ENCODE results near the gene SRGAP2C. TPM values are rescaled to one million over a fixed set of nuclear protein-coding genes. Genes with fewer than 3 reads are reported as not detected.
"Not testable (repeated sequence)": the region's sequence is repeated elsewhere in the genome, so short reads cannot be mapped to it uniquely, and the experiment has no call there.

SRGAP2C gene
- total RNA-seq, 2 experiments from 2014 or later: 10.9 to 11.3 TPM

DNA sequence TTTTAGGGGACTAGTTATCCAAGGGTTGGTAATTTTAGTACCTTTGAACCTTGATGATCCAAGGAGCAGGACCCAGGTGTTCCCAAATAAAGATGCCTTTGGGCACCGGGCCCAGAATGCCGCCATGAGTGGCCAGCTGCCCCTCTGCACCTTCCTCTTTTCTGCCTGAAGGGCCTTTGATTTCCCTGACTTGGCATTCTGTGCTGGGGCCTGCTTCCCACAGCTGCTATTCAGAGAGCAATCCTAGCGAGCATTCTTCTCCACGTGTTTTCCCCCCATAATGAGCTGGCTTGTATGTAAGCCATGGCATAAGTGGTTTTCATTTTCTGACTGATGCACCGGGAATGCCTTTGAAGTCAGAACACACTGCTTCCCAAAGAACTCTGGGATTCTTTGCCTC lies 184.1 kb downstream of the SRGAP2C start:
- H3K36me3 Mint-ChIP-seq (ENCODE audit: low read depth); H3K36me3 ChIP-seq (ENCODE audit: insufficient read depth, low read length); H3K27ac Mint-ChIP-seq; H3K27me3 ChIP-seq (ENCODE audit: control insufficient read depth in 1 of 2, insufficient read depth in 2 of 2, low read length in 2 of 2); POLR2A ChIA-PET; ATAC-seq (ENCODE audit: poor library complexity); intact Hi-C loops (cut with DNase I, micrococcal nuclease); CTCF ChIA-PET; H3K27ac ChIP-seq (ENCODE audit: low read depth in 1 of 2, low read length in 2 of 2); H3K4me3 Mint-ChIP-seq; DNase-seq; H3K4me1 ChIP-seq (ENCODE audit: insufficient read depth, low read length); H3K9me3 ChIP-seq (ENCODE audit: control insufficient read depth in 1 of 2, insufficient read depth in 1 of 2, low read length in 2 of 2); H3K27me3 Mint-ChIP-seq; H3K9me3 Mint-ChIP-seq; H3K4me1 Mint-ChIP-seq (ENCODE audit: low read depth); H3K4me3 ChIP-seq (ENCODE audit: low read length): not testable (repeated sequence)

GRCh38 chr1:121369959-121370358 lies 185.2 kb downstream of the SRGAP2C start:
- intact Hi-C loops (cut with DNase I, micrococcal nuclease); H3K9me3 Mint-ChIP-seq; H3K4me3 ChIP-seq (ENCODE audit: low read length); H3K4me1 Mint-ChIP-seq (ENCODE audit: low read depth); H3K36me3 Mint-ChIP-seq (ENCODE audit: low read depth); DNase-seq; H3K27me3 ChIP-seq (ENCODE audit: control insufficient read depth in 1 of 2, insufficient read depth in 2 of 2, low read length in 2 of 2); H3K9me3 ChIP-seq (ENCODE audit: control insufficient read depth in 1 of 2, insufficient read depth in 1 of 2, low read length in 2 of 2); POLR2A ChIA-PET; H3K27ac Mint-ChIP-seq; H3K27ac ChIP-seq (ENCODE audit: low read depth in 1 of 2, low read length in 2 of 2); H3K36me3 ChIP-seq (ENCODE audit: insufficient read depth, low read length); H3K4me1 ChIP-seq (ENCODE audit: insufficient read depth, low read length); CTCF ChIA-PET; H3K27me3 Mint-ChIP-seq; H3K4me3 Mint-ChIP-seq; ATAC-seq (ENCODE audit: poor library complexity): not testable (repeated sequence)

DNA sequence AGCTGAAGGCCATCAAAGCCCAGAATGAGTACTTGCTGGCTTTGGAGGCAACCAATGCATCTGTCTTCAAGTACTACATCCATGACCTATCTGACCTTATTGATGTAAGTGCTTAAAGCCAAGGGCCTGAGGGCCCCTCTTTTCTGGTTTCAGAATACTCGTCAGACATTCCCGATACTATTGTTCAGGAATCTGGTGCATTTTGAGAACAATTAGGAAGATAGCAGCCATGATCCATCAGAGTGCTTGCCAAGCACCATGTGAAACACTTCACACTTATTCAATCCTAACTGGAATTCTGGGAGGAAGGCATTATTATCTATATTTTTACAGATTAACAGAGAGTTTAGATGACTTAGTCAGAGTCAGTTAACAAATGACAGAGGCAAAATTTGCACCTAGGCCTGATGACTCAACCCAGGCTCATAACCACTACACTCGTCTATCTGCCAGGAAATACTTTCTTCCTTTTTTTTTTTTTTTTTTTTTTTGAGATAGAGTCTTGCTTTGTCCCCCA lies 190.1 kb downstream of the SRGAP2C start:
- H3K9me3 Mint-ChIP-seq; H3K4me3 Mint-ChIP-seq; POLR2A ChIA-PET; H3K9me3 ChIP-seq (ENCODE audit: control insufficient read depth in 1 of 2, insufficient read depth in 1 of 2, low read length in 2 of 2); H3K4me1 Mint-ChIP-seq (ENCODE audit: low read depth); H3K36me3 Mint-ChIP-seq (ENCODE audit: low read depth); H3K27ac ChIP-seq (ENCODE audit: low read depth in 1 of 2, low read length in 2 of 2); CTCF ChIA-PET; H3K27me3 Mint-ChIP-seq; H3K4me1 ChIP-seq (ENCODE audit: insufficient read depth, low read length); H3K27me3 ChIP-seq (ENCODE audit: control insufficient read depth in 1 of 2, insufficient read depth in 2 of 2, low read length in 2 of 2); intact Hi-C loops (cut with DNase I, micrococcal nuclease); H3K27ac Mint-ChIP-seq; H3K36me3 ChIP-seq (ENCODE audit: insufficient read depth, low read length); ATAC-seq (ENCODE audit: poor library complexity); H3K4me3 ChIP-seq (ENCODE audit: low read length); DNase-seq: not testable (repeated sequence)

DNA sequence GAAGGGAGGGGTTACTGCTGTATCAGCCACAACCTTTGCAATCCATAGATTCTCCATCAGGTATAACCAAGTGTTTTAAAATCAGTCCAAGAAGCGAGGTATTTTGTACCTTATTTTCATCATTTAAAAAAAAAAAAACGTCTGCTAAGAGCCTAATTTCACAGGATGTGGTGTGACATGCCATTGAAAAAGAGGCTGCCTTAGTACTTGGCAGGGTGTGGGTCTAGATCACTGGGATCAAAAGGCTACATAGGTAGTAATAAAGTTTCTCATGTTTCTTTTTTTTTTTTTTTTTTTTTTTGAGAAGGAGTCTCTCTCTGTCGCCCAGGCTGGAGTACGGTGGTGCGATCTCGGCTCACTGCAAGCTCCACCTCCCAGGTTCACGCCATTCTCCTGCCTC lies 192.2 kb downstream of the SRGAP2C start:
- H3K4me3 Mint-ChIP-seq; DNase-seq; H3K27ac ChIP-seq (ENCODE audit: low read depth in 1 of 2, low read length in 2 of 2); H3K27me3 ChIP-seq (ENCODE audit: control insufficient read depth in 1 of 2, insufficient read depth in 2 of 2, low read length in 2 of 2); H3K4me1 ChIP-seq (ENCODE audit: insufficient read depth, low read length); H3K4me1 Mint-ChIP-seq (ENCODE audit: low read depth); H3K9me3 ChIP-seq (ENCODE audit: control insufficient read depth in 1 of 2, insufficient read depth in 1 of 2, low read length in 2 of 2); H3K27ac Mint-ChIP-seq; H3K36me3 ChIP-seq (ENCODE audit: insufficient read depth, low read length); H3K9me3 Mint-ChIP-seq; H3K4me3 ChIP-seq (ENCODE audit: low read length); intact Hi-C loops (cut with DNase I, micrococcal nuclease); POLR2A ChIA-PET; H3K36me3 Mint-ChIP-seq (ENCODE audit: low read depth); H3K27me3 Mint-ChIP-seq; CTCF ChIA-PET: not testable (repeated sequence)
- peak; percentile 97 for ATAC-seq (ENCODE audit: poor library complexity)

DNA sequence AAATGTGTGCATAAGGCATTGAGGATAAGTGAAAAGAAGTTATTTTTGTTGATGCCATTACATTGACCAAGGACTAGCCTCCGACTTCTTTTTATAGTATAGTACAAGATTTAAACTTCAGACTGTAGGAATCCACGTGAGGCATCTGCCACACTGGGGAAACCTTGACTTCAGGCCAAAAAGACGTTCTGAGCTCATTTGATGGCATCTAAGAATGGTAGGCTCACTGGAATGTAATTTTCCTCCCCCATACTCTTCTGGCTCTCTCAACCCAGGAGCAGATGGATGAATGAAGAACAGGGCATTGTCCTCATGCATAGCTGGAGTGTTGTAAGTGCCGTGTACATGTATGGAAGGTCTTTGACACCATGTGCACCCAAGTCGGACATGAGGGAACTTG lies 194.0 kb downstream of the SRGAP2C start:
- CTCF ChIA-PET, POLR2A ChIA-PET: not testable (repeated sequence)

DNA sequence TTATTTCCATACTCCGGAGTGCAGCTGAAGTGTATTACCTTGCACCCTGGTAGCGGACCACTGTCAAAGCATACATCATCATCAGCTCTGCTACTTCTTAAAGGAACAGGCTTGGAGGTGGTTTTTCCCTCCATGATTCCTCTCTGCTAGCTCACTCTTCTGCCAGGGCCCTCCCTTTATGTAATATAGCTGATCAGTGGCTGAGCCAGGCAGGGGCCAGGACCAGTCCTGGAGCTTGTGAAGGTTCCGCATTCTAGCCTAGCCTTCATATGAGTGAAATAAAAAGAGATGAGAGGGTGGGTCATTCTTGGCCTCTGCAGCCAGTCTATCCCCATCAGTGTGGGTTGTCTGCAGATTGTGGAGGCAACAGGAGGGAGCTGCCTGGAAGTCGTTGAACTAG lies 200.0 kb downstream of the SRGAP2C start:
- H3K4me1 Mint-ChIP-seq (ENCODE audit: low read depth); H3K4me3 Mint-ChIP-seq; H3K36me3 ChIP-seq (ENCODE audit: insufficient read depth, low read length); H3K27me3 ChIP-seq (ENCODE audit: control insufficient read depth in 1 of 2, insufficient read depth in 2 of 2, low read length in 2 of 2); H3K4me1 ChIP-seq (ENCODE audit: insufficient read depth, low read length); H3K27ac Mint-ChIP-seq; H3K9me3 ChIP-seq (ENCODE audit: control insufficient read depth in 1 of 2, insufficient read depth in 1 of 2, low read length in 2 of 2); H3K27ac ChIP-seq (ENCODE audit: low read depth in 1 of 2, low read length in 2 of 2); H3K27me3 Mint-ChIP-seq; intact Hi-C loops (cut with DNase I, micrococcal nuclease); ATAC-seq (ENCODE audit: poor library complexity); DNase-seq; POLR2A ChIA-PET; H3K9me3 Mint-ChIP-seq; CTCF ChIA-PET; H3K4me3 ChIP-seq (ENCODE audit: low read length); H3K36me3 Mint-ChIP-seq (ENCODE audit: low read depth): not testable (repeated sequence)

More for the DNA sequence above, 194.0 kb downstream of the SRGAP2C start:
- H3K4me1 ChIP-seq (ENCODE audit: insufficient read depth, low read length); H3K27me3 Mint-ChIP-seq; H3K36me3 ChIP-seq (ENCODE audit: insufficient read depth, low read length); ATAC-seq (ENCODE audit: poor library complexity); H3K9me3 ChIP-seq (ENCODE audit: control insufficient read depth in 1 of 2, insufficient read depth in 1 of 2, low read length in 2 of 2); H3K27me3 ChIP-seq (ENCODE audit: control insufficient read depth in 1 of 2, insufficient read depth in 2 of 2, low read length in 2 of 2); intact Hi-C loops (cut with DNase I, micrococcal nuclease); H3K4me3 Mint-ChIP-seq; H3K9me3 Mint-ChIP-seq; H3K4me3 ChIP-seq (ENCODE audit: low read length); H3K36me3 Mint-ChIP-seq (ENCODE audit: low read depth); H3K27ac Mint-ChIP-seq; H3K27ac ChIP-seq (ENCODE audit: low read depth in 1 of 2, low read length in 2 of 2); H3K4me1 Mint-ChIP-seq (ENCODE audit: low read depth); DNase-seq: not testable (repeated sequence)

DNA sequence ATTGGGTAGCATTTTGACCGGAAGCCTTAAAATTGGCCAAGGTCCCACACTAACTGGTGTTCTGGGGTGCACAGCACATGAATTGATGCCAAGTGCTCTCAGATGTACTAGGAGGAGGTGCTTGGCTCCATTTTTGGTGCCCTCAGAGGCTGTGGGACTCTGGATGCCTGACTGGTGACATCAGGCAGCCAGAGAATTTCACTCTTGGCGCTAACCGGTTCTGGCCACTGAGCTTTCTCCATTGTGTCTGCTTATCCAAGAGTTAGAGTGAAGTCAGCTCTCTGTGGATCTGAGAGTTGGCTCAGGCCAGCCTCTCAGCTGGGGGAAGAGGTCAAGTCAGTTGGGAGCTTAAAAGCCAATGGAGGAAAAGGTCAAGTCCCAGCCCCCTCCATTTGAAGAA lies 200.4 kb downstream of the SRGAP2C start:
- H3K4me1 Mint-ChIP-seq (ENCODE audit: low read depth); CTCF ChIA-PET; H3K27ac Mint-ChIP-seq; H3K4me3 Mint-ChIP-seq; H3K9me3 Mint-ChIP-seq; H3K27me3 ChIP-seq (ENCODE audit: control insufficient read depth in 1 of 2, insufficient read depth in 2 of 2, low read length in 2 of 2); H3K9me3 ChIP-seq (ENCODE audit: control insufficient read depth in 1 of 2, insufficient read depth in 1 of 2, low read length in 2 of 2); H3K4me1 ChIP-seq (ENCODE audit: insufficient read depth, low read length); intact Hi-C loops (cut with DNase I, micrococcal nuclease); H3K36me3 Mint-ChIP-seq (ENCODE audit: low read depth); POLR2A ChIA-PET; DNase-seq; H3K27me3 Mint-ChIP-seq; ATAC-seq (ENCODE audit: poor library complexity); H3K4me3 ChIP-seq (ENCODE audit: low read length); H3K27ac ChIP-seq (ENCODE audit: low read depth in 1 of 2, low read length in 2 of 2); H3K36me3 ChIP-seq (ENCODE audit: insufficient read depth, low read length): not testable (repeated sequence)

Measured in CD4-positive, alpha-beta T cell (primary cell).